Stimulated activated CD8-positive, alpha-beta memory T cell treated with anti-CD3 and anti-CD28 coated beads, Interleukin-15, amount 100 ng/mL, for 24 hours (primary cell): ENCODE data around the gene DEFB121.
"Not testable (repeated sequence)": the region's sequence is repeated elsewhere in the genome, so short reads cannot be mapped to it uniquely, and the experiment has no call there.

Source experiments
- DNase-seq: peaks from one replicate; pipeline ENCODE4 v3.0.0-alpha.2; 2020; ENCODE audit warnings: low read depth

The DEFB121 gene

GRCh38 chr20:31406115-31406514 is at the start of gene DEFB121:
DEFB121 (minus strand) TSS chr20:31406215; CDS start chr20:31406152, 63 bp downstream.
- no peak for DNase-seq

- no peak for DNase-seq
These were observed 48.3 kb upstream of the DEFB121 start for GRCh38 chr20:31454361-31454760.

- DNase-seq: no peak
These were observed 46.6 kb upstream of the DEFB121 start for GRCh38 chr20:31452575-31452974.

GRCh38 chr20:31449511-31450414 is 43.7 kb upstream of the DEFB121 start:
- no peak for DNase-seq

GRCh38 chr20:31446084-31446819 is 40.2 kb upstream of the DEFB121 start:
- DNase-seq: no peak

GRCh38 chr20:31440012-31440659 is 34.1 kb upstream of the DEFB121 start, which contains the start of gene DEFB123:
DEFB123 (plus strand) TSS chr20:31440632; CDS start chr20:31440699, 67 bp downstream.
- DNase-seq: no peak

GRCh38 chr20:31430568-31431115 is 24.6 kb upstream of the DEFB121 start:
- DNase-seq: no peak

- DNase-seq: not testable (repeated sequence)
These were observed 21.6 kb upstream of the DEFB121 start for GRCh38 chr20:31427576-31427975.

GRCh38 chr20:31426891-31427551 is 21.0 kb upstream of the DEFB121 start:
- not testable (repeated sequence) for DNase-seq

- no peak for DNase-seq
These were observed 19.8 kb upstream of the DEFB121 start for GRCh38 chr20:31425797-31426196.

- DNase-seq: no peak
These were observed 12.3 kb upstream of the DEFB121 start for GRCh38 chr20:31418307-31418706.

- DNase-seq: no peak
These were observed 9.6 kb upstream of the DEFB121 start for GRCh38 chr20:31415653-31416052.

- DNase-seq: no peak
These were observed 8.4 kb upstream of the DEFB121 start for GRCh38 chr20:31414381-31414780.

GRCh38 chr20:31410011-31410410 is 4.0 kb upstream of the DEFB121 start:
- DNase-seq: no peak

- DNase-seq: no peak
These were observed 2.1 kb downstream of the DEFB121 start for GRCh38 chr20:31403886-31404285.

- no peak for DNase-seq
These were observed 11.1 kb downstream of the DEFB121 start for GRCh38 chr20:31394900-31395299.

GRCh38 chr20:31392836-31393235 is 13.2 kb downstream of the DEFB121 start:
- DNase-seq: no peak

GRCh38 chr20:31390490-31390889 is 15.5 kb downstream of the DEFB121 start, which contains the start of gene DEFB119:
DEFB119 (minus strand) TSS chr20:31390590; CDS start chr20:31390483, 107 bp downstream.
- DNase-seq: no peak

- DNase-seq: no peak
These were observed 31.7 kb downstream of the DEFB121 start for GRCh38 chr20:31374346-31374745.

GRCh38 chr20:31368301-31368700 is 37.7 kb downstream of the DEFB121 start, which contains the start of gene DEFB118:
DEFB118 (plus strand) TSS chr20:31368601; CDS start chr20:31368651, 50 bp downstream.
- DNase-seq: no peak

- DNase-seq: not testable (repeated sequence)
These were observed 41.7 kb downstream of the DEFB121 start for GRCh38 chr20:31364272-31364671.
